NT2/D1 (cell line): ENCODE results near the gene ZFYVE19.

ENCODE experiments used
- SUZ12 ChIP-seq: IDR thresholded peaks from 2 replicates; pipeline ENCODE4 v1.6.1; 2011; ENCODE audit not compliant: insufficient read length, insufficient read depth; ENCODE audit errors: extremely low read depth
- YY1 ChIP-seq: IDR thresholded peaks from 2 replicates; pipeline ENCODE4 v1.6.1; 2011; ENCODE audit not compliant: insufficient read length, insufficient read depth
- ZNF274 ChIP-seq: IDR thresholded peaks from 2 replicates; pipeline ENCODE4 v1.6.1; 2011; ENCODE audit warnings: mild to moderate bottlenecking, low read depth, low read length

- no peak for TF ChIP-seq SUZ12
- TF ChIP-seq ZNF274, result no peak
- TF ChIP-seq YY1, result no peak
Measured at GRCh38 chr15:40771242-40771641, 35.6 kb upstream of the ZFYVE19 start.
